Mesendoderm (in vitro differentiated cells): ENCODE measurements around the gene WBP1L.

Experiments
- DNase-seq: peaks from one replicate; pipeline ENCODE4 v3.0.0; 2013
- H2AK5ac ChIP-seq: 2 replicates; pipeline ENCODE4 v1.6.1; 2013; ENCODE audit warnings: low read length, inconsistent platforms
- H2BK120ac ChIP-seq: 2 replicates; pipeline ENCODE4 v1.6.1; 2013; ENCODE audit warnings: low read depth, mild to moderate bottlenecking, low read length, moderate library complexity, mixed read lengths
- H2BK15ac ChIP-seq: replicated peaks from 2 replicates; pipeline ENCODE4 v1.6.1; 2013; ENCODE audit warnings: low read depth, mild to moderate bottlenecking, moderate library complexity
- H2BK5ac ChIP-seq: 2 replicates; pipeline ENCODE4 v1.6.1; 2013; ENCODE audit warnings: low read length, inconsistent platforms
- H3K18ac ChIP-seq: 2 replicates; pipeline ENCODE4 v1.6.1; 2013; ENCODE audit warnings: mild to moderate bottlenecking, low read length, mixed read lengths
- H3K23ac ChIP-seq: one replicate; pipeline ENCODE4 v1.6.1; 2013; ENCODE audit warnings: low read length
- H3K27ac ChIP-seq: 2 replicates; pipeline ENCODE4 v1.5.1; 2013; ENCODE audit warnings: low read depth, mild to moderate bottlenecking, inconsistent platforms, low read length, moderate library complexity
- H3K27me3 ChIP-seq: 2 replicates; pipeline ENCODE4 v1.6.1; 2013; ENCODE audit warnings: low read length, control low read depth, mild to moderate bottlenecking, inconsistent platforms; ENCODE audit not compliant: insufficient read depth, poor library complexity
- H3K36me3 ChIP-seq: 2 replicates; pipeline ENCODE4 v1.6.1; 2013; ENCODE audit warnings: low read length, inconsistent platforms; ENCODE audit not compliant: control insufficient read depth, insufficient read depth
- H3K4ac ChIP-seq: one replicate; pipeline ENCODE4 v1.6.1; 2013; ENCODE audit warnings: low read depth, mild to moderate bottlenecking, low read length, moderate library complexity
- H3K4me1 ChIP-seq: 2 replicates; pipeline ENCODE4 v1.6.1; 2013; ENCODE audit warnings: low read depth, low read length, inconsistent platforms; ENCODE audit not compliant: control insufficient read depth
- H3K4me2 ChIP-seq: 2 replicates; pipeline ENCODE4 v1.6.1; 2013; ENCODE audit warnings: low read length
- H3K4me3 ChIP-seq: 2 replicates; pipeline ENCODE4 v1.5.1; 2013; ENCODE audit warnings: mild to moderate bottlenecking, low read length
- H3K56ac ChIP-seq: one replicate; pipeline ENCODE4 v1.6.1; 2013; ENCODE audit warnings: low read length
- H3K79me1 ChIP-seq: 2 replicates; pipeline ENCODE4 v1.6.1; 2013; ENCODE audit warnings: low read length, inconsistent platforms
- H3K79me2 ChIP-seq: 2 replicates; pipeline ENCODE4 v1.6.1; 2013; ENCODE audit warnings: mild to moderate bottlenecking, low read length; ENCODE audit not compliant: control insufficient read depth, insufficient read depth
- H3K9ac ChIP-seq: 2 replicates; pipeline ENCODE4 v1.6.1; 2013; ENCODE audit warnings: low read length, inconsistent platforms
- H4K5ac ChIP-seq: one replicate; pipeline ENCODE4 v1.6.1; 2013; ENCODE audit warnings: low read length
- H4K8ac ChIP-seq: one replicate; pipeline ENCODE4 v1.6.1; 2013; ENCODE audit warnings: low read depth, mild to moderate bottlenecking, control low read depth, low read length, moderate library complexity
- WGBS: extraction: QIAGEN DNeasy Blood & Tissue Kit; methylation state at CpG from one replicate; pipeline ENCODE4 v1.1.7; 2013; ENCODE audit warnings: low lambda C conversion rate, missing lambda C conversion rate; ENCODE audit not compliant: insufficient coverage; ENCODE audit errors: extremely low coverage; 5-methylcytosine and 5-hydroxymethylcytosine counted together

WBP1L gene

DNA sequence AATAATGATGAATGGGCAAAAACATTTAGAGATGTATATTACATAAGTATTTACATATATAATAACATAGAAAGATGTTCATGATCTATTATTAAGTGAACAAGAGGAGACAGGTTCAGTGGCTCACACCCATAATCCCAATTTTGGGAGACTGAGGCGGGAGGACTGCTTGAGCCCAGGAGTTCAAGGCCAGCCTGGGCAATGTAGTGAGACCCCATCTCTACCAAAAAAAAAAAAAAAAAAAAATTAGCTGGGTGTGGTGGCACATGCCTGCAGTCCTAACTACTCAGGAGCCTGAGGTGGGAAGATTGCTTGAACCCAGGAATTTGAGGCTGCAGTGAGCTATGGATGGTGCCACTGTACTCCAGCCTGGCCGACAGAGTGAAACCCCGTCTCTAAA, 42.0 kb upstream of the WBP1L start:
- Histone ChIP-seq H3K27ac (no peak overlapping the region), H3K36me3 (peaks cover 3% of the 10 kb centered on the region), H3K4ac (no peak overlapping the region), H2AK5ac (no peak overlapping the region), H4K5ac (no peak overlapping the region), H3K18ac (no peak overlapping the region), H3K9ac (no peak overlapping the region), H3K27me3 (no peaks in the 10 kb centered on the region), H3K79me1 (no peaks in the 10 kb centered on the region), H3K79me2 (no peaks in the 10 kb centered on the region), H3K23ac (no peak overlapping the region), H2BK15ac (no peak overlapping the region), H2BK5ac (no peak overlapping the region), H3K56ac (no peak overlapping the region), H3K4me1 (no peaks in the 10 kb centered on the region), H4K8ac (no peak overlapping the region), H3K4me3 (no peak overlapping the region), H2BK120ac (no peak overlapping the region), H3K4me2 (no peak overlapping the region)
- WGBS: no CpG with 5 or more reads among the region's 3 CpGs
- no peak for DNase-seq

DNA sequence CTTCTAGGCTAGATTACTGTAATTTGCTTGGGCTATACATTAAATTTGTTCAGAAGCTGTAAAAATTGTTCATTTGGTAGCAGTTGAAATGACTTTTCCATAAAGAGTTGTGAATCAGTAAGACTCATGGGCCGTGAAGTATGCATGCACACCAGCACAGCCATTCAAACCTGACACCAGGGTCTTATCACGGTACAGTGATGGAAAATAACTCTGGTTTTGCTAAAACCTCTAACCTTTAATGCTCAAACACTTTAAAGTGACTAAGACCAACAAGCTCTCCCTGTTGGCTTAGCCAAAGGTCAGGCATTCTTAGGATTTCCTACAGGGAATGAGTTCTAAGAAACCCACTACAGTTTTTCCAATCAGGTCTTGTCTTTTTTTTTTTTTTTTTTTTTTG, 41.0 kb upstream of the WBP1L start:
- H3K27me3 ChIP-seq: no peaks in the 10 kb centered on the region
- no peaks in the 10 kb centered on the region for H3K79me2 ChIP-seq
- no peaks in the 10 kb centered on the region for H3K79me1 ChIP-seq
- H3K18ac ChIP-seq: no peak overlapping the region
- no peak overlapping the region for H3K9ac ChIP-seq
- peaks cover 3% of the 10 kb centered on the region for H3K36me3 ChIP-seq
- H3K23ac ChIP-seq: no peak overlapping the region
- no peak overlapping the region for H2AK5ac ChIP-seq
- H2BK120ac ChIP-seq: no peak overlapping the region
- no peak overlapping the region for H4K5ac ChIP-seq
- no peak overlapping the region for H4K8ac ChIP-seq
- no peak overlapping the region for H3K4me2 ChIP-seq
- no peak overlapping the region for H2BK15ac ChIP-seq
- WGBS: no CpG with 5 or more reads among the region's 2 CpGs
- H2BK5ac ChIP-seq: no peak overlapping the region
- H3K4ac ChIP-seq: no peak overlapping the region
- H3K4me1 ChIP-seq: no peaks in the 10 kb centered on the region
- H3K56ac ChIP-seq: no peak overlapping the region
- H3K27ac ChIP-seq: no peak overlapping the region
- H3K4me3 ChIP-seq: no peak overlapping the region
- DNase-seq: no peak

DNA sequence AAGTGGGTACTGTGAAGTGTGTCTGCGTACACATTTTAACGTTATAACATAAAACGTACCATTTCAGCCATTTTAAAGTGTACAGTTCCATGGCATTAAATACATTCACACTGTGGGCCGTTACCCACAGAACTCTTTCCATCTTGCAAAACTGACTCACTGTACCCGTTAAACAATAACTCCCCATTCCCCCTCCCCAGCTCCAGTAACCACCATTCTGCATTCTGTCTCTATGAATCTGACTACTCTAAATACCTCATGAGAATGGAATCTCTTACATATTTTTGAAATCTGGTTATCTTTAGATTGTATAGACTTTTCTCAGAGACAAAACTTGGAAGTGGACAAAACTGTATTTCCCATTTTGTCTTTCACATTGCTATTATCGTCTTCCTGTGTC, 38.8 kb upstream of the WBP1L start:
- Histone ChIP-seq H3K4me1 (no peaks in the 10 kb centered on the region), H3K4me2 (no peak overlapping the region), H3K9ac (no peak overlapping the region), H3K4me3 (no peak overlapping the region), H4K8ac (no peak overlapping the region), H2BK15ac (no peak overlapping the region), H2AK5ac (no peak overlapping the region), H3K36me3 (no peaks in the 10 kb centered on the region), H3K56ac (no peak overlapping the region), H3K27ac (no peak overlapping the region), H4K5ac (no peak overlapping the region), H3K79me2 (no peaks in the 10 kb centered on the region), H3K23ac (no peak overlapping the region), H3K18ac (no peak overlapping the region), H3K4ac (no peak overlapping the region), H2BK5ac (no peak overlapping the region), H3K27me3 (no peaks in the 10 kb centered on the region), H2BK120ac (no peak overlapping the region), H3K79me1 (no peaks in the 10 kb centered on the region)
- no CpG with 5 or more reads among the region's 6 CpGs for WGBS
- DNase-seq: no peak

DNA sequence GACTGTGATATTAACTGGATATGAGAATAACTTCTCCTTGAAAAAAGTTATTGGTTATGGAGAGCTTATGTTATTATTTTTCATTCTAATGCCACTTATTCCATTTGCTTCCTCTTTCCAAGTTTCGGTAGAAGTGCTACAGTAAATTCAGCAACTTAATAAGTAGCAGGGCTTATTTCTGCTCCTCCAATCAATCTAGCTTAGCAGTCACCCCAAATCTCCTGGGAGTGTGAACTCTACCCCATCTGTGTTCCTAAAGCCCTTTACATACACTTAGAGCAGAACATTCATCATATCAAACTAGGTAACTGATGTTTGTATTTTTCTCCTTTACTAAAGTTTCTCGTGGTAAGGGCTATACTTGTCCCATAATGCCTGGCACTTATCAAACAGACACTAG, 38.2 kb upstream of the WBP1L start:
- Histone ChIP-seq H3K79me1 (no peaks in the 10 kb centered on the region), H3K23ac (no peak overlapping the region), H4K5ac (no peak overlapping the region), H3K56ac (no peak overlapping the region), H3K9ac (no peak overlapping the region), H3K4me3 (no peak overlapping the region), H3K4me2 (no peak overlapping the region), H3K4ac (no peak overlapping the region), H2BK5ac (no peak overlapping the region), H3K18ac (no peak overlapping the region), H2BK120ac (no peak overlapping the region), H3K36me3 (no peaks in the 10 kb centered on the region), H3K27me3 (no peaks in the 10 kb centered on the region), H2AK5ac (no peak overlapping the region), H2BK15ac (no peak overlapping the region), H3K4me1 (no peaks in the 10 kb centered on the region), H4K8ac (no peak overlapping the region), H3K27ac (no peak overlapping the region), H3K79me2 (no peaks in the 10 kb centered on the region)
- WGBS: no CpG with 5 or more reads among the region's 2 CpGs
- no peak for DNase-seq

DNA sequence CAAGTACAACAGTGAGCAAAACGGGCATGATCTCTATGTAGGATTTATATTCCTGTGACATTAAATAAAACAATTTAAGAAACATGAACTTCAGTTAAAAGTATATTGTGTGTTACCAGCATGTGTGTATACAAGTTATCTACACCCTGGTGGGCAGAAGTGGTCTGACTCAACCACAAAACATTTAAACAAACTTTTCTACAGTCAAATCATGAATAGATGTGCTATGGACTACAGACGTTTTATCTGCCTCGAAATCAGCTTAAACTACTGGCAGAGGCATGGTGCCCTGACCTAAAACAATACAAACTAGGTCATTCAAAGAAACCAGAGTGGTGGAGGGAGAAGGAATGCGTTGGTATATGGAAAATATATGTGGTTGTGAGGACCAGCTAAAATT, 33.1 kb upstream of the WBP1L start:
- no peak overlapping the region for H3K23ac ChIP-seq
- no peak overlapping the region for H4K5ac ChIP-seq
- H3K9ac ChIP-seq: no peak overlapping the region
- H3K79me2 ChIP-seq: peaks cover 4% of the 10 kb centered on the region
- no peak overlapping the region for H2AK5ac ChIP-seq
- no peak overlapping the region for H3K4ac ChIP-seq
- H3K56ac ChIP-seq: no peak overlapping the region
- no peaks in the 10 kb centered on the region for H3K36me3 ChIP-seq
- H3K27ac ChIP-seq: no peak overlapping the region
- peaks cover 8% of the 10 kb centered on the region for H3K79me1 ChIP-seq
- no peak overlapping the region for H3K18ac ChIP-seq
- H4K8ac ChIP-seq: no peak overlapping the region
- no peak overlapping the region for H3K4me3 ChIP-seq
- no peak overlapping the region for H2BK15ac ChIP-seq
- no peak overlapping the region for H2BK120ac ChIP-seq
- peaks cover 4% of the 10 kb centered on the region for H3K4me1 ChIP-seq
- no peak overlapping the region for H2BK5ac ChIP-seq
- no peak for DNase-seq
- WGBS: no CpG with 5 or more reads among the region's 4 CpGs
- no peak overlapping the region for H3K4me2 ChIP-seq
- H3K27me3 ChIP-seq: no peaks in the 10 kb centered on the region

DNA sequence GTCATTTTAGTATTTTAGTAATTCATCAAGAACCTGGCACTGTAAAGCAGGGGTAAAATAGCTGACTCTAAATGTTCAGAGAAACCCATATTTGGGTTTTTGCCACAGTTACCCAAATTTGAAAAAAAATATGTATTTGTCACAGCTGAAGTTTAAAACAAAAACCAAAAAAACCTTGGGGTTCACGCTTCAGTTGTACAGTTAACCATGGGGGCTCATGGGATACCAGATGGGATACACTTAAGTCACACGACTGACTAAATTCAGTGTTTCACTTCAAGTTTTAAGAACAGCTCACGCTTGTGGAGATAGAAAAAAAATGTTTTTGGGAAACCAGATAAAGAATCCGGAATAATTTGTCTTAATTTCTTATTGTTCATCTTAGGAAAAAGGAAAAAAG, 31.7 kb upstream of the WBP1L start:
- Histone ChIP-seq H4K5ac (no peak overlapping the region), H2BK15ac (no peak overlapping the region), H3K4ac (no peak overlapping the region), H2BK5ac (no peak overlapping the region), H3K56ac (no peak overlapping the region), H3K9ac (no peak overlapping the region), H3K4me3 (no peak overlapping the region), H3K27me3 (no peaks in the 10 kb centered on the region), H3K36me3 (no peaks in the 10 kb centered on the region), H2BK120ac (no peak overlapping the region), H3K79me2 (peaks cover 11% of the 10 kb centered on the region), H3K79me1 (peaks cover 13% of the 10 kb centered on the region), H3K27ac (no peak overlapping the region), H3K18ac (no peak overlapping the region), H3K4me2 (no peak overlapping the region), H4K8ac (no peak overlapping the region), H3K4me1 (peaks cover 8% of the 10 kb centered on the region), H2AK5ac (no peak overlapping the region), H3K23ac (no peak overlapping the region)
- DNase-seq: no peak
- WGBS: no CpG with 5 or more reads among the region's 4 CpGs
